GM10248 (cell line): ENCODE data around the gene KLHDC10.

Experiments used
- CTCF ChIA-PET: fragments of 300-600 bp; sonication (Branson Sonifier 250); formaldehyde crosslinking; extraction: SDS; loops from one replicate; lab custom pipeline; 2021; ENCODE audit warnings: antibody characterized with exemption; lab: Yijun Ruan, JAX
- POLR2A ChIA-PET: fragments of 350-650 bp; sonication (Branson Sonifier 250); formaldehyde crosslinking; extraction: SDS; loops from one replicate; lab custom pipeline; 2020; ENCODE audit warnings: antibody characterized with exemption; lab: Yijun Ruan, JAX
- DNase-seq: peaks from one replicate; pipeline ENCODE4 v3.0.0; 2012; ENCODE audit errors: extremely low spot score
- CTCF ChIP-seq: IDR thresholded peaks from 2 replicates; pipeline ENCODE4 v1.5.1; 2012; ENCODE audit warnings: mild to moderate bottlenecking, low read depth; ENCODE audit errors: extremely low read depth, missing control alignments, control extremely low read depth

Gene KLHDC10

GRCh38 chr7:130087364-130087763 is 17.0 kb downstream of the KLHDC10 start:
- CTCF ChIA-PET: interaction anchor here (3.0 kb wide), 1 partner anchor 15 kb away, joined by 26 read pairs; the partner anchor contains the start of gene KLHDC10

GRCh38 chr7:130090745-130091532 is 20.6 kb downstream of the KLHDC10 start:
- CTCF ChIA-PET: interaction anchor here (1.4 kb wide), 1 partner anchor 19 kb away, joined by 4 read pairs; no protein-coding TSS in a partner anchor
- DNase-seq: no peak
- no peak for TF ChIP-seq CTCF
- POLR2A ChIA-PET: no interaction called here

More at GRCh38 chr7:130087364-130087763, 17.0 kb downstream of the KLHDC10 start:
- no peak for DNase-seq
- TF ChIP-seq CTCF: no peak
- POLR2A ChIA-PET: no interaction called here

GRCh38 chr7:130091999-130092398 is 21.7 kb downstream of the KLHDC10 start:
- ChIA-PET POLR2A (no interaction called here), CTCF (interaction anchor here (1.4 kb wide), 1 partner anchor 20 kb away, joined by 4 read pairs; no protein-coding TSS in a partner anchor)
- no peak for DNase-seq
- no peak for TF ChIP-seq CTCF

- ChIA-PET POLR2A (no interaction called here), CTCF (no interaction called here)
- DNase-seq: no peak
- TF ChIP-seq CTCF: no peak
Observed at GRCh38 chr7:130092598-130092997, 22.3 kb downstream of the KLHDC10 start.

GRCh38 chr7:130095812-130096211 is 25.5 kb downstream of the KLHDC10 start:
- no peak for DNase-seq
- ChIA-PET POLR2A (interaction anchor here (0.6 kb wide), 1 partner anchor 1283 kb away, joined by 6 read pairs; no protein-coding TSS in a partner anchor), CTCF (interaction anchor here (0.9 to 3.3 kb wide), 5 partner anchors 11 to 18 kb away, joined by 3 to 12 read pairs (median 6); no protein-coding TSS in a partner anchor)
- TF ChIP-seq CTCF: no peak

- no peak for DNase-seq
- no peak for TF ChIP-seq CTCF
- ChIA-PET POLR2A (interaction anchor here (0.6 kb wide), 1 partner anchor 1283 kb away, joined by 6 read pairs; no protein-coding TSS in a partner anchor), CTCF (interaction anchor here (0.9 to 3.3 kb wide), 5 partner anchors 11 to 18 kb away, joined by 3 to 12 read pairs (median 6); no protein-coding TSS in a partner anchor)
Observed at GRCh38 chr7:130096243-130096827, 26.0 kb downstream of the KLHDC10 start.
